SK-N-SH treated with all-trans-retinoic acid at 6 μM for 48 hours (cell line): Measurements from ENCODE around the gene IRAK4.

ENCODE experiments used
- ATAC-seq: fragments of 200-7000 bp; cut with Tn5 transposase; 3 replicates; pipeline ENCODE4 v1.9.1; 2020; ENCODE audit warnings: mild to moderate bottlenecking, moderate library complexity
- ARNTL ChIP-seq: fragments of 450-650 bp; formaldehyde crosslinking; IDR thresholded peaks from 2 replicates; pipeline ENCODE4 v1.5.0; 2020; ENCODE audit warnings: low read depth, mild to moderate bottlenecking, moderate library complexity, borderline replicate concordance
- BACH2 ChIP-seq: fragments of 250-450 bp; sonication (Bioruptor Pico); IDR thresholded peaks from 2 replicates; pipeline ENCODE4 v1.9.0; 2021; ENCODE audit warnings: mild to moderate bottlenecking, borderline replicate concordance
- CREB5 ChIP-seq: fragments of 250-450 bp; sonication (Bioruptor Pico); IDR thresholded peaks from 2 replicates; pipeline ENCODE4 v1.5.1; 2020; ENCODE audit warnings: low read depth, mild to moderate bottlenecking, moderate library complexity
- CSDC2 ChIP-seq: fragments of 250-450 bp; sonication (Bioruptor Pico); IDR thresholded peaks from 2 replicates; pipeline ENCODE4 v1.5.0; 2020; ENCODE audit warnings: mild to moderate bottlenecking, moderate library complexity
- CSRNP3 ChIP-seq: fragments of 250-450 bp; sonication (Bioruptor Pico); IDR thresholded peaks from 2 replicates; pipeline ENCODE4 v1.5.1; 2021; ENCODE audit warnings: mild to moderate bottlenecking, moderate library complexity
- ESRRG ChIP-seq: fragments of 250-450 bp; sonication (Bioruptor Pico); IDR thresholded peaks from 2 replicates; pipeline ENCODE4 v1.6.1; 2021; ENCODE audit warnings: mild to moderate bottlenecking
- GLIS3 ChIP-seq: fragments of 250-450 bp; sonication (Bioruptor Pico); IDR thresholded peaks from 2 replicates; pipeline ENCODE4 v1.5.0; 2020; ENCODE audit warnings: mild to moderate bottlenecking, moderate library complexity
- ISL1 ChIP-seq: fragments of 250-450 bp; sonication (Bioruptor Pico); IDR thresholded peaks from 2 replicates; pipeline ENCODE4 v2.1.2; 2022; ENCODE audit warnings: mild to moderate bottlenecking, moderate library complexity
- OSR1 ChIP-seq: fragments of 250-450 bp; sonication (Bioruptor Pico); IDR thresholded peaks from 2 replicates; pipeline ENCODE4 v1.8.0; 2022; ENCODE audit warnings: moderate library complexity, mild to moderate bottlenecking, inconsistent platforms
- POU6F1 ChIP-seq: fragments of 250-450 bp; sonication (Bioruptor Pico); IDR thresholded peaks from 2 replicates; pipeline ENCODE4 v1.8.0; 2021; ENCODE audit warnings: low read depth, mild to moderate bottlenecking, moderate library complexity, borderline replicate concordance
- PPARA ChIP-seq: fragments of 250-450 bp; sonication (Bioruptor Pico); IDR thresholded peaks from 2 replicates; pipeline ENCODE4 v1.5.0; 2020; ENCODE audit warnings: mild to moderate bottlenecking, borderline replicate concordance
- RARB ChIP-seq: fragments of 250-450 bp; sonication (Bioruptor Pico); IDR thresholded peaks from 2 replicates; pipeline ENCODE4 v1.8.0; 2021; ENCODE audit warnings: mild to moderate bottlenecking, moderate library complexity
- SNAI2 ChIP-seq: fragments of 250-450 bp; sonication (Bioruptor Pico); IDR thresholded peaks from 2 replicates; pipeline ENCODE4 v1.5.0; 2020; ENCODE audit warnings: mild to moderate bottlenecking, moderate library complexity
- TCF4 ChIP-seq: fragments of 250-450 bp; sonication (Bioruptor Pico); IDR thresholded peaks from 2 replicates; pipeline ENCODE4 v1.8.0; 2021; ENCODE audit warnings: mild to moderate bottlenecking, moderate library complexity, borderline replicate concordance
- TOX ChIP-seq: fragments of 250-450 bp; sonication (Bioruptor Pico); IDR thresholded peaks from 2 replicates; pipeline ENCODE4 v1.8.0; 2021; ENCODE audit warnings: mild to moderate bottlenecking, moderate library complexity, borderline replicate concordance
- TSHZ2 ChIP-seq: fragments of 250-450 bp; sonication (Bioruptor Pico); IDR thresholded peaks from 2 replicates; pipeline ENCODE4 v1.5.0; 2020; ENCODE audit warnings: mild to moderate bottlenecking, moderate library complexity
- ZC3H10 ChIP-seq: fragments of 250-450 bp; sonication (Bioruptor Pico); IDR thresholded peaks from 2 replicates; pipeline ENCODE4 v1.5.1; 2021; ENCODE audit warnings: mild to moderate bottlenecking, moderate library complexity
- ZFP3 ChIP-seq: fragments of 250-450 bp; sonication (Bioruptor Pico); IDR thresholded peaks from 2 replicates; pipeline ENCODE4 v1.5.0; 2020; ENCODE audit warnings: mild to moderate bottlenecking, moderate library complexity
- ZFP30 ChIP-seq: fragments of 450-650 bp; formaldehyde crosslinking; IDR thresholded peaks from 2 replicates; pipeline ENCODE4 v1.5.0; 2022; ENCODE audit warnings: mild to moderate bottlenecking, moderate library complexity
- ZNF565 ChIP-seq: fragments of 450-650 bp; formaldehyde crosslinking; conservative IDR thresholded peaks from 2 replicates; pipeline ENCODE4 v1.5.0; 2020; ENCODE audit warnings: low read depth, mild to moderate bottlenecking, moderate library complexity
- ZNF70 ChIP-seq: fragments of 450-650 bp; formaldehyde crosslinking; IDR thresholded peaks from 2 replicates; pipeline ENCODE4 v1.5.0; 2020; ENCODE audit warnings: mild to moderate bottlenecking, moderate library complexity
- ZNF8 ChIP-seq: fragments of 450-650 bp; formaldehyde crosslinking; IDR thresholded peaks from 2 replicates; pipeline ENCODE4 v1.5.0; 2020; ENCODE audit warnings: mild to moderate bottlenecking, moderate library complexity

The IRAK4 gene

GRCh38 chr12:43835264-43835655 is 76.5 kb downstream of the IRAK4 start (continued):
- TF ChIP-seq ESRRG = no peak

- peak; percentile 82 for ATAC-seq
- TF ChIP-seq ZC3H10 (CRISPR knock-in tag) (no peak), TCF4 (no peak), RARB (CRISPR knock-in tag) (no peak), TOX (no peak), ARNTL (no peak), CSRNP3 (no peak), ESRRG (no peak), CSDC2 (no peak), CREB5 (CRISPR knock-in tag) (no peak), ZFP30 (CRISPR knock-in tag) (no peak), OSR1 (no peak), GLIS3 (CRISPR knock-in tag) (no peak), ZNF565 (CRISPR knock-in tag) (no peak), SNAI2 (CRISPR knock-in tag) (no peak), ZNF70 (CRISPR knock-in tag) (no peak), TSHZ2 (CRISPR knock-in tag) (no peak), ZNF8 (no peak), ISL1 (no peak), POU6F1 (CRISPR knock-in tag) (no peak), BACH2 (CRISPR knock-in tag) (no peak)
Observed at GRCh38 chr12:43835656-43836474, 77.1 kb downstream of the IRAK4 start, which contains the start of gene TMEM117. TSS of gene TMEM117 (plus strand) at chr12:43836081.

GRCh38 chr12:43836475-43836989 is 77.8 kb downstream of the IRAK4 start:
- no peak for TF ChIP-seq ZNF70 (CRISPR knock-in tag)
- TF ChIP-seq TOX = no peak
- no peak for TF ChIP-seq BACH2 (CRISPR knock-in tag)
- no peak for TF ChIP-seq ZFP3 (CRISPR knock-in tag)
- TF ChIP-seq ZFP30 (CRISPR knock-in tag) = no peak
- no peak for TF ChIP-seq ZNF565 (CRISPR knock-in tag)
- TF ChIP-seq ISL1 = no peak
- TF ChIP-seq ESRRG = no peak
- TF ChIP-seq CSRNP3 = no peak
- no peak for TF ChIP-seq ZC3H10 (CRISPR knock-in tag)
- TF ChIP-seq ARNTL = no peak
- TF ChIP-seq PPARA (CRISPR knock-in tag) = no peak
- no peak for TF ChIP-seq CREB5 (CRISPR knock-in tag)
- no peak for TF ChIP-seq RARB (CRISPR knock-in tag)
- no peak for TF ChIP-seq TCF4
- no peak for TF ChIP-seq POU6F1 (CRISPR knock-in tag)
- ATAC-seq = peak; percentile 83
